ENCODE data around the gene NRBF2. TPM values are rescaled to one million over a fixed set of nuclear protein-coding genes. Genes with fewer than 3 reads are reported as not detected.
A peak's percentile ranks its signal among the peaks of the same experiment; 100 is the strongest.

The NRBF2 gene
- total RNA-seq, 1 experiment from 2014 or later, result 17.4 TPM

GRCh38 chr10:63157845-63158624, 24.9 kb downstream of the NRBF2 start:
- peak; percentile 83 for DNase-seq (ENCODE audit: low read depth)

- DNase-seq (ENCODE audit: low read depth), result no peak
Observed at GRCh38 chr10:63161592-63161991, 28.5 kb downstream of the NRBF2 start.

GRCh38 chr10:63164166-63164623, 31.1 kb downstream of the NRBF2 start:
- no peak for DNase-seq (ENCODE audit: low read depth)

GRCh38 chr10:63165249-63165648, 32.1 kb downstream of the NRBF2 start:
- no peak for DNase-seq (ENCODE audit: low read depth)

- DNase-seq (ENCODE audit: low read depth), result peak; percentile 79
Observed at GRCh38 chr10:63166742-63167258, 33.7 kb downstream of the NRBF2 start.

GRCh38 chr10:63168821-63169462, 35.8 kb downstream of the NRBF2 start:
- no peak for DNase-seq (ENCODE audit: low read depth)

GRCh38 chr10:63169624-63170023, 36.5 kb downstream of the NRBF2 start:
- no peak for DNase-seq (ENCODE audit: low read depth)

GRCh38 chr10:63171255-63171855, 38.2 kb downstream of the NRBF2 start:
- DNase-seq (ENCODE audit: low read depth), result no peak

- DNase-seq (ENCODE audit: low read depth), result no peak
Observed at GRCh38 chr10:63171926-63172325, 38.8 kb downstream of the NRBF2 start.

- DNase-seq (ENCODE audit: low read depth), result no peak
Observed at GRCh38 chr10:63173468-63174232, 40.5 kb downstream of the NRBF2 start.

- no peak for DNase-seq (ENCODE audit: low read depth)
Observed at GRCh38 chr10:63175534-63175933, 42.4 kb downstream of the NRBF2 start.

GRCh38 chr10:63192826-63193225, 59.7 kb downstream of the NRBF2 start:
- DNase-seq (ENCODE audit: low read depth), result no peak

GRCh38 chr10:63197344-63198092, 64.4 kb downstream of the NRBF2 start:
- peak; percentile 24 for DNase-seq (ENCODE audit: low read depth)

- no peak for DNase-seq (ENCODE audit: low read depth)
Observed at GRCh38 chr10:63199716-63200115, 66.6 kb downstream of the NRBF2 start.

GRCh38 chr10:63200431-63200830, 67.3 kb downstream of the NRBF2 start:
- no peak for DNase-seq (ENCODE audit: low read depth)

GRCh38 chr10:63201118-63201517, 68.0 kb downstream of the NRBF2 start:
- no peak for DNase-seq (ENCODE audit: low read depth)
